GM19025 (cell line): ENCODE results near the gene ITGA11.
A peak's percentile ranks its signal among the peaks of the same experiment; 100 is the strongest.

Experiments used
- ATAC-seq: cut with Tn5 transposase; IDR thresholded peaks from one replicate; pipeline ENCODE4 v1.9.1; 2021; ENCODE audit warnings: mild to moderate bottlenecking, low read depth, moderate library complexity; ENCODE audit not compliant: unreplicated experiment

The ITGA11 gene

GRCh38 chr15:68278595-68279405, 153.2 kb downstream of the ITGA11 start:
- ATAC-seq, result no peak

GRCh38 chr15:68278345-68278594, 153.7 kb downstream of the ITGA11 start:
- no peak for ATAC-seq

- peak; percentile 81 for ATAC-seq
Observed at GRCh38 chr15:68277603-68278344, 154.2 kb downstream of the ITGA11 start, which contains the start of gene FEM1B. FEM1B (plus strand) TSS chr15:68277745; CDS start chr15:68278418, 673 bp downstream.

GRCh38 chr15:68277131-68277602, 154.8 kb downstream of the ITGA11 start:
- no peak for ATAC-seq

GRCh38 chr15:68276668-68277067, 155.3 kb downstream of the ITGA11 start:
- ATAC-seq, result no peak

GRCh38 chr15:68275165-68275746, 156.7 kb downstream of the ITGA11 start:
- no peak for ATAC-seq

- ATAC-seq, result no peak
Observed at GRCh38 chr15:68274201-68274848, 157.6 kb downstream of the ITGA11 start.

GRCh38 chr15:68272721-68273271, 159.2 kb downstream of the ITGA11 start:
- ATAC-seq, result no peak

- ATAC-seq, result no peak
Observed at GRCh38 chr15:68271854-68272471, 160.0 kb downstream of the ITGA11 start.

GRCh38 chr15:68268405-68268804, 163.6 kb downstream of the ITGA11 start:
- no peak for ATAC-seq

- ATAC-seq, result no peak
Observed at GRCh38 chr15:68265674-68266073, 166.3 kb downstream of the ITGA11 start.

- ATAC-seq, result no peak
Observed at GRCh38 chr15:68265081-68265480, 166.9 kb downstream of the ITGA11 start.

GRCh38 chr15:68264282-68264681, 167.7 kb downstream of the ITGA11 start:
- no peak for ATAC-seq

GRCh38 chr15:68262514-68263356, 169.2 kb downstream of the ITGA11 start:
- ATAC-seq, result no peak

GRCh38 chr15:68261980-68262379, 170.0 kb downstream of the ITGA11 start:
- no peak for ATAC-seq

GRCh38 chr15:68261241-68261640, 170.7 kb downstream of the ITGA11 start:
- no peak for ATAC-seq

GRCh38 chr15:68259883-68260282, 172.1 kb downstream of the ITGA11 start:
- ATAC-seq, result no peak

GRCh38 chr15:68258692-68259091, 173.3 kb downstream of the ITGA11 start:
- ATAC-seq, result no peak

GRCh38 chr15:68256675-68257450, 175.1 kb downstream of the ITGA11 start:
- ATAC-seq, result peak; percentile 49
